HG02970 (cell line): ENCODE measurements around the gene ZDHHC24.
A peak's percentile ranks its signal among the peaks of the same experiment; 100 is the strongest.

ENCODE experiments used
- ATAC-seq: cut with Tn5 transposase; IDR thresholded peaks from one replicate; pipeline ENCODE4 v1.9.1; 2021; ENCODE audit warnings: mild to moderate bottlenecking, moderate library complexity, moderate number of reproducible peaks; ENCODE audit not compliant: unreplicated experiment, low FRiP score

Gene ZDHHC24

DNA sequence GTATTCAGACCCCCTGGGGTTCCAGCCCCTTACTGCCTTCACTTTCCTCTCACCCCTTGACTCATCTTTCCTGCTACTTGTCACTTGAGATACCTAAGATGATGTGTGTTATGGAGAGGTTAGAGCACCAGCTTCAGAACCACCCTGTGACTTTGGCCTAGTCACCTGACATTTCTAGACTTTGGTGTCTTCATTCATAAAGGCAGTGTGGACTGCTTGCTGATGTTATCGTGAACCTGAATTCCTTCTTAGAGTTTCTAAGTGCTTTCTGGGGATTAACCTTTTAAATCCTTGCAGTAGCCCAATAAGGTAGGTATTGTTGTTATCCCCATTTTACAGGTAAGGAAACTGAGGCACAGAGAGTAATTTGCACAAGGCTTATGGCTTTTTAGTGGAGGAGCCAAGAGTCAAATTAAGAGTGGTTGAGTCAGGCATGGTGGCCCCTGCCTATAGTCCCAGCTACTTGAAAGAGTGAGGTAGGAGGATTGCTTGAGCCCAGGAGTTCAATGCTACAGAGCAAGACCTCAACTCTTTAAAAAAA lies 40.5 kb downstream of the ZDHHC24 start:
- no peak for ATAC-seq

DNA sequence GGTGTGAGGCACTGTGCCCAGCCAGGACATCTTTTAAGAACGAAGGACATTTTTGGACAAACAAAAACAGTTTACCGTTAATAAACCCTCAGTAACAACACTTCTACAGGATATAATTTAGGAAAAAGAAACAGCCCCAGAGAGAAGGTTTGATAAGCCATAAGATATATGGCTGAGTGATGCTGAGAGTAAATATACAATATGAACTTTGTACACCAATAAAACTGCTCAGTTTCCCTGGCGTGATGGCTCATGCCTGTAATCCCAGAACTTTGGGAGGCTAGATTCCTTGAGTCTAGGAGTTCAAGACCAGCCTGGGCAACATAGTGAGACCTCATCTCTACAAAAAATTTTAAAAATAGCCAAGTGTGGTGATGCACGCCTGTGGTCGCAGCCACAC lies 47.3 kb downstream of the ZDHHC24 start:
- ATAC-seq, result no peak

DNA sequence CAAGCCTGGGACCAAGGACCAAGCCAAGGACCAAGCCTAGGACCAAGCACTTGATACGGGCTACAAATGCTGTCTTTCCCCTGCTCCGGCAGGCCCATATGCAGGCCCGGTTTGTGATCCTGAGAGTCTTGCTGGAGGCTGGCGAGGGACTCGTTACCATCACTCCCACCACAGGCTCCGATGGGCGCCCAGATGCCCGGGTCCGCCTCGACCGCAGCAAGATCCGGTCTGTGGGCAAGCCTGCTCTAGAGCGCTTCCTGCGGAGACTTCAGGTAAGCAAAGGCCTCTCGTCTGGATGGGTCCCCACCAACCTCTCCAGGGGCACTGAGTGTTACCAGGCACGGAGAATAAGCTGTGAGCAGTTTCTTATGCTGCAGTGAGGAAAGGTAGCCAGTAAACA lies 48.6 kb downstream of the ZDHHC24 start:
- no peak for ATAC-seq

- no peak for ATAC-seq
Measured at GRCh38 chr11:66495401-66495854, 50.4 kb downstream of the ZDHHC24 start.

- no peak for ATAC-seq
Measured at GRCh38 chr11:66494935-66495334, 50.9 kb downstream of the ZDHHC24 start.

GRCh38 chr11:66494458-66494857 lies 51.4 kb downstream of the ZDHHC24 start:
- ATAC-seq, result no peak

GRCh38 chr11:66493130-66493529 lies 52.7 kb downstream of the ZDHHC24 start:
- ATAC-seq, result no peak

DNA sequence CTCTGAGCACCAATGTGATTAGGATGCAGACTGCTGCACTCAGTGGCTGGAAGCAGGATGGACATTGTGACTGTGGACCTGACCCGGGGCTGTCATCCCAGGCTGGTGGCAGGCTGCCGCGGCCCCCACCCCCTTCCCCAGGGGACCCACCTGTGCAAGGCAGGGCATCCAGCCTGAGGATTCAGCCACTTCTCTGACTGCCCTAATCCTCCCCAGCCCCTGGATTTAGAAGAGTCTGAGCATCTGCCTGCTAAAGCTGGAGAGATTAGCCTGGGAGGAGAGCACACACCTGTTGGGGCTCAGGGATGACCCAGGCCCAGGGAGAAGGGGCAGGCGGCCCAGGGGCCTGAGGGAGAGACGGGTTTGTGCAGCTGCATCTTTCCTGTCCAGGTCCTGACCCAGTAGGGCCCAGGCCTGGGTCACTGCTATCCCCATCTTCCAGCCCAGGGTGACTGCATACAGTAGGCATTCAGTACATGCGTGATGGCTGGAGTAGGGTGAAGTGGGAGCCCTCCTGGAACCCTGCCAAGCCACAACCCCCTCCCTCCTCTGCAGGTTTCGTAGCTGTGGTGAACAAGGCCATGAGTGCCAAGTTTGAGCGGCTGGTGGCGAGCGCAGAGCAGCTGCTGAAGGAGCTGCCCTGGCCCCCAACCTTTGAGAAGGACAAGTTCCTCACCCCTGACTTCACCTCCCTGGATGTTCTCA lies 53.5 kb downstream of the ZDHHC24 start:
- ATAC-seq, result no peak

DNA sequence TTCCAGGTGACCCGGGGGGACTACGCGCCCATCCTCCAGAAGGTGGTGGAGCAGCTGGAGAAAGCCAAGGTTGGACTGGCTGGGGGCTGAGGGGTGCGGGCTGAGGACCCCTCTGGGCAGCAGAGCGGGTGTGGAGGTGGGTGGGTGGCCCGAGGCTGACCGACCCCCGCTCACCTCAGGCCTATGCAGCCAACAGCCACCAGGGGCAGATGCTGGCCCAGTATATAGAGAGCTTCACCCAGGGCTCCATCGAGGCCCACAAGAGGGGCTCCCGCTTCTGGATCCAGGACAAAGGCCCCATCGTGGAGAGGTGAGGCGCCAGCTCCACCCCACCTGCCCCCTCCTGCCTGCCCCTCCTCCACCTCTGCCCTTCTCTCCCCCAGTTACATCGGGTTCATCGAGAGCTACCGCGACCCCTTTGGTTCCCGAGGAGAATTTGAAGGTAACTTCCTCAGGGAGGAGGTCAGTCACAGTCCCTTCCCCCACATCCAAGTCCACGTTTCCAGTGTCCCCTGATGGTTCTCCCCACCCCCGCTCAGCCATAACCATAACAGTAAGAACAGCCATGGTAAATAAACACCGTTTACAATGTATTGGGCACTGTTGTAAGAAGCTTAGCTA lies 54.4 kb downstream of the ZDHHC24 start:
- no peak for ATAC-seq

- ATAC-seq, result no peak
Measured at GRCh38 chr11:66489636-66490035, 56.2 kb downstream of the ZDHHC24 start.

- ATAC-seq, result no peak
Measured at GRCh38 chr11:66488957-66489356, 56.9 kb downstream of the ZDHHC24 start.

DNA sequence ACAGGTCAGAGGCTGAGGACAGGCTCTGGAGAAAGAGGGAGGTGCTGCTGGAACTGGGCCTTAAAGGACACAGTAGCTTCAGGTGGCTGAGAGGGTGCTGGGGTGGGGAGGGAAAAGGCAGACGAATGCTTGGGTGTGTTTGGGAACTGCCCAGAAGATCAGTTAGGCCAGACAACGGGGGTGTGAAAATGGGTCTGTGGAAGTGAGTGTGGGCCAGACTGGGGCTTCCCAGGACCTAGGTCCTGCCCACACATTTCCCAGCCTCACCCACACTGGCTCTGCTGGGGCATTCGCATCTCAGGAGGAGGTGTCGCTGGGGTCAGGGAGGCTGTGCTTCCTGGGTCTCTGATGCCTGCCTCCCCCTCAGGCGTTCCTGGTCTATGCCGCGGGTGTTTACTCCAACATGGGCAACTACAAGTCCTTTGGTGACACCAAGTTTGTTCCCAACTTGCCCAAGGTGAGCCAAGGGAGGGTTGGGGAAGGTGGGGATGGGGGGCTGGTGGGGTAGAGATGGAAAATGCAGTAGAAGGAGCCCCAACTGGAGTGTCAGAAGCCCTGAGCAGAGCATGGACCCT lies 61.0 kb downstream of the ZDHHC24 start:
- no peak for ATAC-seq

- peak; percentile 88 for ATAC-seq
Measured at GRCh38 chr11:66480117-66480938, 65.5 kb downstream of the ZDHHC24 start, which contains the start of gene DPP3. TSS of gene DPP3 (plus strand) at chr11:66480434. CDS start at chr11:66482201, 1,767 bp downstream.

- ATAC-seq, result no peak
Measured at GRCh38 chr11:66479394-66480116, 66.3 kb downstream of the ZDHHC24 start.

DNA sequence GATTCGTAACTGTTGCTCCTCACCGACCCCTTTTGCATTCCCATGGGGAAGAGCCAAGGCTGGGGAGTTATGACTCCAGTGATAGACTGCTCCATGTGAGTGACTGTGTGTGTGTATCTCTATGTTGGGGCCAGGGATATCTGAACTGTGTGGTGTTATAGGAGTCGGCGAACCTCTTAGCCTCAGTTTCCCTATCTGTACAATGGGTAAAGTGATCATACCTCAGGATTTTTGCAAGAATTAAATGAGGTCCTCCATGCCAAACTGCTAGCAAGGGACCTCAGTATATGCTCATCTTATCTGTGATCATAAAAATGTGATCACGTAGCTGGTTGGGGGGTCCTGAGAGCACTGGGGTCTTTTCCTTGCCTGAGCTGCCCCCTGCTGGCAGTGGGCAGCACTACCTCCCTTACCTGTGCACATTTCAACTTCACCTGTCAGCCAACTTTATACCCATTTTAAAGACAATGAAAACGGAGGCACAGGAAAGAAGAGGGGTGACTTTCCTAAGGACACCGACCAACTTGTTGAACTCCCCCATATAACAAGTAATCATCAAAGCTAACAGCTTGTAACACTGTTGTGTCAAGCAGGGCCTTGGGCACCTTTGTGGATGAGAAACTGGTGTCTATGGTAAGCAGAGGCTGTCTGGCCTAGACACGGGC lies 67.0 kb downstream of the ZDHHC24 start:
- no peak for ATAC-seq

DNA sequence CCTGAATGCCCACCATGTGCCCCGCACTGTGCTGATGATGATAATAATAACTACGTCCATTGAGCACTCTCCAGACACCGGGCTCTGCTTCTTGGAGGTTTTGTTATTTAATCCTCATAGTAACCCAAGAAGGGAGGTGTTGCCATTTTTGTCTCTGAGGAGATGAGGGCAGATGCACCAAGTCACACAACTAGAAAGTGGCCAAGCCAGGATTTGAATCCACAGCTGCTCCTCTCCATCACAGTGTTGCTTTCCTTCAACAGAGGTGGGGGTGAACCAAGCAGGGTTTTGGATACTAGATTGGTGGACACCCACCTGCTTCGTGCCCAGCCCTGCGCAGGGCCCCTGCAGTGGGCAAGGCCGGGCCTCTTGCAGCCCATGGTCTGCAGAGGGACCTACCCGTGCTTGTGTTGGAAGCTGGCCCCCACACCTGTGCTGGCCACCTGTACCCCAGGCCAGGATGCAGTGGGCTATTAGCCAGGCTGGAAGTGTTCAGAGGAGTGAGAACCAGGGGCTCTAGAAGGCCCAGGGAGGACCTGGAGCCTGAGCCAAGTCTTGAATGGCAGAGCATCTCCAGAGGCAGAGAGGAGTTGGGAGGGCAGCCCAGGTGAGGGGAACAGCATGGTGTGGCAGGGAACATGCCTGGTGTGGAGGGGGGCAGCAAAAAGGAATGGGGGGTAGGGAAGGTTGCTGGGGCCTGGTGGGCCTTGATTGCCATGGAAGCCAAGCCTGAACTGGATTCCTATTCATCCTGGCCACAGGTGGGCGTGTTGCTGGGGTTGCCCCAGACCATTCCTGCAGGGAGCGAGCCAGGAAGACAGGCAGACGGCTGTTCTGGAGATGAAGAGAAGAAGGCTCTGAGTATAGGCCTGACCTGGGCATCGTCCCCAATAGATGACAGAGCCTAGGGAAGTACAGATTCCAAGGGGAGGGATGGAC lies 68.3 kb downstream of the ZDHHC24 start:
- no peak for ATAC-seq

- no peak for ATAC-seq
Measured at GRCh38 chr11:66476841-66477251, 69.0 kb downstream of the ZDHHC24 start.

DNA sequence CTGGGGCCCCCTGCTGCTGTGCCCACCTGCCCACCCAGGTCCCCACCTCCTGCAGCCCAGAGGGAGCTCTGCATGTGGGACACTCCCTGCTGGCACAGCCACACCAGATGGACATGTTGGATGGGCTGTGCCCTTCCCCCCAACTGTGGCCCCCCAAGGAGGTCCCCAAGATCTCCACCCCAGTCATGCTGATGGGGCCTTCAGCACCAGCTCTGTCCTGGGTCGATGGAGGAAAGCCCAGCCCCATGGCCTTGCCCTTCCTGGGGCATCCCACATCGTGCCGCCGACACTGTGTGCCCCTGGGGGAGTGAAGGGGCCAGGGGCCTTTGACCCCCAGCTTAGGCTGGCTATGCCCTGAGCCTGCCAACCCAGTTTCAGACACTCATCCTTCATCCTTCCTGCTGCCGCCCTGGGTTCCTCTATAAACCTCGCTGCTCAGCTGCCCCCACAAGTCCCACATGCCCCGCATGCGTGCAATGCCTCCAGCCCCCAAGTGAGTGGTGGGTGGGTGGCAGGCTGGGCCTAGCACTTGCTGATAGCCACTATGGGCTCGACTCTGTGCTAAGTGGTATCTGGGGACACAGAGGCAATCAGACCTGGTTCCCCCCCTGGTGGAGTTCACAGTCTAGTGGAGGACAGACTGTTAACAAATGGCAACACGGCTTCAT lies 69.5 kb downstream of the ZDHHC24 start:
- ATAC-seq, result no peak
